HG03175 (cell line): ENCODE data around the gene CCNL2.
A peak's percentile ranks its signal among the peaks of the same experiment; 100 is the strongest.
"Not testable (repeated sequence)": the region's sequence is repeated elsewhere in the genome, so short reads cannot be mapped to it uniquely, and the experiment has no call there.

ENCODE experiments used
- ATAC-seq: cut with Tn5 transposase; IDR thresholded peaks from one replicate; pipeline ENCODE4 v1.9.1; 2021; ENCODE audit warnings: mild to moderate bottlenecking, moderate library complexity; ENCODE audit not compliant: unreplicated experiment

The CCNL2 gene

GRCh38 chr1:1399187-1399871 lies at the start of gene CCNL2:
CCNL2 (minus strand) TSS chr1:1399335; CDS start chr1:1399306, 29 bp downstream.
- peak; percentile 94 for ATAC-seq

GRCh38 chr1:1446631-1447030 lies 47.5 kb upstream of the CCNL2 start:
- not testable (repeated sequence) for ATAC-seq

GRCh38 chr1:1442069-1442770 lies 43.1 kb upstream of the CCNL2 start:
- ATAC-seq: no peak

- no peak for ATAC-seq
Measured at GRCh38 chr1:1441002-1441888, 42.1 kb upstream of the CCNL2 start.

GRCh38 chr1:1440262-1441001 lies 41.3 kb upstream of the CCNL2 start:
- no peak for ATAC-seq

- no peak for ATAC-seq
Measured at GRCh38 chr1:1439546-1440261, 40.6 kb upstream of the CCNL2 start.

- no peak for ATAC-seq
Measured at GRCh38 chr1:1438531-1439381, 39.6 kb upstream of the CCNL2 start.

GRCh38 chr1:1437904-1438376 lies 38.8 kb upstream of the CCNL2 start:
- ATAC-seq: peak; percentile 70

GRCh38 chr1:1437033-1437903 lies 38.1 kb upstream of the CCNL2 start:
- no peak for ATAC-seq

GRCh38 chr1:1436630-1437032 lies 37.5 kb upstream of the CCNL2 start:
- no peak for ATAC-seq

- ATAC-seq: no peak
Measured at GRCh38 chr1:1435911-1436629, 36.9 kb upstream of the CCNL2 start.

- no peak for ATAC-seq
Measured at GRCh38 chr1:1435106-1435903, 36.2 kb upstream of the CCNL2 start, which contains the start of gene VWA1. VWA1 (plus strand) TSS chr1:1435690; CDS start chr1:1435749, 59 bp downstream.

GRCh38 chr1:1434824-1435105 lies 35.6 kb upstream of the CCNL2 start:
- ATAC-seq: no peak

GRCh38 chr1:1434131-1434823 lies 35.1 kb upstream of the CCNL2 start:
- ATAC-seq: no peak

- no peak for ATAC-seq
Measured at GRCh38 chr1:1433804-1434130, 34.6 kb upstream of the CCNL2 start.
